Measurements from ENCODE around the gene RRAS.

The RRAS gene

GRCh38 chr19:49677231-49677900 is 37.4 kb upstream of the RRAS start, which contains the start of gene PRMT1:
Gene PRMT1, plus strand, starts transcription at chr19:49677271. Its CDS starts 10 bp downstream, at chr19:49677281.
- peak in 1 of 3 experiments; percentile 52 for DNase-seq (ENCODE audit: low read depth in 3 of 3)

- peak; percentile 96 to 99 (median 99) for DNase-seq (ENCODE audit: low read depth in 3 of 3)
These were observed 36.9 kb upstream of the RRAS start for GRCh38 chr19:49676784-49677230.

- DNase-seq (ENCODE audit: low read depth in 3 of 3) = peak in 1 of 3 experiments; percentile 42
These were observed 36.3 kb upstream of the RRAS start for GRCh38 chr19:49676136-49676783.

GRCh38 chr19:49672131-49672919 is 32.4 kb upstream of the RRAS start:
- DNase-seq (ENCODE audit: low read depth in 3 of 3) = peak; percentile 51 to 77 (median 65)

GRCh38 chr19:49669516-49669915 is 29.6 kb upstream of the RRAS start:
- DNase-seq (ENCODE audit: low read depth in 3 of 3) = no peak

GRCh38 chr19:49667473-49667872 is 27.5 kb upstream of the RRAS start:
- DNase-seq (ENCODE audit: low read depth in 3 of 3) = no peak

- no peak for DNase-seq (ENCODE audit: low read depth in 3 of 3)
These were observed 26.1 kb upstream of the RRAS start for GRCh38 chr19:49666120-49666444.

- peak; percentile 98 to 99 (median 99) for DNase-seq (ENCODE audit: low read depth in 3 of 3)
These were observed 25.6 kb upstream of the RRAS start, which contains the start of the genes BCL2L12 and IRF3 for GRCh38 chr19:49665351-49666119. Gene BCL2L12, plus strand, starts transcription at chr19:49665933. Its CDS starts 760 bp downstream, at chr19:49666693. Gene IRF3, minus strand, starts transcription at chr19:49665857. Its CDS starts 1,019 bp downstream, at chr19:49664838.

GRCh38 chr19:49665036-49665350 is 25.1 kb upstream of the RRAS start:
- DNase-seq (ENCODE audit: low read depth in 3 of 3) = no peak

- peak; percentile 83 to 95 (median 85) for DNase-seq (ENCODE audit: low read depth in 3 of 3)
These were observed 24.5 kb upstream of the RRAS start for GRCh38 chr19:49664171-49665035.

GRCh38 chr19:49663224-49663623 is 23.3 kb upstream of the RRAS start:
- DNase-seq (ENCODE audit: low read depth in 3 of 3) = no peak

GRCh38 chr19:49662011-49662410 is 22.1 kb upstream of the RRAS start:
- no peak for DNase-seq (ENCODE audit: low read depth in 3 of 3)

GRCh38 chr19:49660338-49660961 is 20.5 kb upstream of the RRAS start:
- no peak for DNase-seq (ENCODE audit: low read depth in 3 of 3)

- no peak for DNase-seq (ENCODE audit: low read depth in 3 of 3)
These were observed 18.9 kb upstream of the RRAS start for GRCh38 chr19:49658566-49659442.

- DNase-seq (ENCODE audit: low read depth in 3 of 3) = no peak
These were observed 18.2 kb upstream of the RRAS start for GRCh38 chr19:49658139-49658517.

GRCh38 chr19:49657493-49658138 is 17.7 kb upstream of the RRAS start:
- DNase-seq (ENCODE audit: low read depth in 3 of 3) = no peak

GRCh38 chr19:49656456-49657109 is 16.6 kb upstream of the RRAS start:
- DNase-seq (ENCODE audit: low read depth in 3 of 3) = no peak

All from stimulated activated CD4-positive, alpha-beta T cell treated with anti-CD3 and anti-CD28 coated beads, TNF-alpha, amount 100 ng/mL, for 24 hours (primary cell).